NT2/D1 (cell line): Measurements from ENCODE around the gene P2RX7.

ENCODE experiments used
- SUZ12 ChIP-seq: IDR thresholded peaks from 2 replicates; pipeline ENCODE4 v1.6.1; 2011; ENCODE audit not compliant: insufficient read length, insufficient read depth; ENCODE audit errors: extremely low read depth
- YY1 ChIP-seq: IDR thresholded peaks from 2 replicates; pipeline ENCODE4 v1.6.1; 2011; ENCODE audit not compliant: insufficient read length, insufficient read depth
- ZNF274 ChIP-seq: IDR thresholded peaks from 2 replicates; pipeline ENCODE4 v1.6.1; 2011; ENCODE audit warnings: mild to moderate bottlenecking, low read depth, low read length

DNA sequence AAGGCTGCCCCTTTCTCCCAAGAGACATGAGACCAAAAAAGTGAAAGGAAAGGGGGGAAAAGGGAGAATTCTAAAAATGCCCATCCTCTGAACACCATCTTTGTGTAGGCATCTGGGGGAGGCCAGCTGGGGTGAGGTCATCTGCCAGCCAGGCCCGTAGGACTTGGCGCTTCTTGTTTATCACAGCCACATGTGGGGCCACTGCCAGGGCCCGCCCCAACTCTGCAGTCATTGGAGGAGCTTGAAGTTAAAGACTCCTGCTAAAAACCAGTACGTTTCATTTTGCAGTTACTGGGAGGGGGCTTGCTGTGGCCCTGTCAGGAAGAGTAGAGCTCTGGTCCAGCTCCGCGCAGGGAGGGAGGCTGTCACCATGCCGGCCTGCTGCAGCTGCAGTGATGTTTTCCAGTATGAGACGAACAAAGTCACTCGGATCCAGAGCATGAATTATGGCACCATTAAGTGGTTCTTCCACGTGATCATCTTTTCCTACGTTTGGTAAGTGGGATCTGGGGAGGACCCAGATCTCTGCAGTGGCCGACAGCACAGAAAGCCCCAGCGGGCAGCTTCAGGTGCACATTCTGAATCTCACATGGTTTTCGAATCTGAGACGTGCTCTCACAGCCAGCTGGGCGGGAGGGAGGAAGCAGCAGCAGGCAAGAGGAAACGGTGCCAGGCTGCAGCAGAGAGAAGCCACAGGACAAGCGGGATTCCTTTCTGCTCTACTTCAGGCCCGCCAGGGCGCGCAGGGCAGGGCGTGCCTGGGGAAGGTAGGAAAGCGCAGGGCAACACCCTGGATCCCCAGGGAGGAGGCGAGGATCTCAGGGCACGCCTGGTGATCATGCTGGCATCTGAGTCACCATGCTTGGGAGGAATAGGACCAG lies at the start of gene P2RX7:
- TF ChIP-seq YY1: no peak
- no peak for TF ChIP-seq SUZ12
- no peak for TF ChIP-seq ZNF274
